Endothelial cell of umbilical vein (primary cell): ENCODE results near the gene PITPNM2. TPM values are rescaled to one million over a fixed set of nuclear protein-coding genes. Genes with fewer than 3 reads are reported as not detected.

Experiments
- BruUV-seq: library from RNA; stranded (reverse); fragments of 400-500 nt; replicated peaks from 2 replicates; lab custom pipeline; 2021; lab: Mats Ljungman, UMichigan
- CTCF ChIA-PET: fragments of 300-600, 350-600 bp; sonication (Branson Sonifier 250); formaldehyde crosslinking; loops from one replicate; lab custom pipeline; 2021; ENCODE audit warnings: antibody characterized with exemption, inconsistent platforms; lab: Charles Lee
- POLR2A ChIA-PET: fragments of 300-600, 350-600 bp; sonication (Branson Sonifier 250); formaldehyde crosslinking; loops from one replicate; lab custom pipeline; 2021; ENCODE audit warnings: antibody characterized with exemption, inconsistent platforms; lab: Charles Lee
- DNase-seq: peaks from one replicate; pipeline ENCODE4 v3.0.0-alpha.2; 2011; ENCODE audit warnings: low read depth, low spot score
- FAIRE-seq: peaks from 2 replicates; lab custom pipeline; 2011; peaks lifted over from hg19 to GRCh38; lab: Jason Lieb, UNC
- H2AFZ ChIP-seq: 2 replicates; pipeline ENCODE4 v1.6.0; 2012; ENCODE audit warnings: low read depth, low read length, control low read depth, inconsistent platforms
- H3K27ac ChIP-seq: 2 replicates; pipeline ENCODE4 v1.5.1; 2011; ENCODE audit warnings: low read depth, mild to moderate bottlenecking, control low read depth, low read length, moderate library complexity; ENCODE audit not compliant: insufficient read depth
- H3K27me3 ChIP-seq, 2 experiments: 2 replicates each; pipeline versions ENCODE4 v1.6.0 to v1.6.1; 2011; ENCODE audit warnings: low read length in 2 of 2, mixed read lengths in 1 of 2; ENCODE audit not compliant: control insufficient read depth in 2 of 2, insufficient read depth in 2 of 2
- H3K36me3 ChIP-seq, 2 experiments: 2 replicates in 1 of 2; 3 replicates in 1 of 2; pipeline ENCODE4 v1.5.1; 2011; ENCODE audit warnings: low read length in 2 of 2, mild to moderate bottlenecking in 1 of 2, moderate library complexity in 1 of 2; ENCODE audit not compliant: control insufficient read depth in 2 of 2, insufficient read depth in 2 of 2; ENCODE audit errors: extremely low read depth in 1 of 2
- H3K4me1 ChIP-seq: 3 replicates; pipeline ENCODE4 v1.5.1; 2011; ENCODE audit warnings: mild to moderate bottlenecking, low read length; ENCODE audit not compliant: control insufficient read depth, insufficient read depth; ENCODE audit errors: extremely low read depth
- H3K4me2 ChIP-seq: 2 replicates; pipeline ENCODE4 v1.6.1; 2011; ENCODE audit warnings: low read length, control low read depth, mixed read lengths; ENCODE audit not compliant: insufficient read depth
- H3K4me3 ChIP-seq, 3 experiments: fragments of 200-600 bp in 1 of 3; sonication (generic), shearing (Covaris generic) in 1 of 3; replicated peaks in 1 of 3; 2 replicates each; pipeline ENCODE4 v1.5.1; 2011 to 2016; ENCODE audit warnings: control low read depth in 3 of 3, low read length in 3 of 3, mild to moderate bottlenecking in 2 of 3, inconsistent platforms in 1 of 3, low read depth in 1 of 3, moderate library complexity in 1 of 3; ENCODE audit not compliant: insufficient read depth in 1 of 3
- H3K79me2 ChIP-seq: 2 replicates; pipeline ENCODE4 v1.6.0; 2012; ENCODE audit warnings: low read length, inconsistent platforms; ENCODE audit not compliant: control insufficient read depth, insufficient read depth
- H3K9ac ChIP-seq: replicated peaks from 2 replicates; pipeline ENCODE3; 2011; ENCODE audit warnings: low read length, control low read depth; ENCODE audit not compliant: insufficient read depth; ENCODE audit errors: extremely low read depth
- H3K9me1 ChIP-seq: replicated peaks from 3 replicates; pipeline ENCODE4 v1.6.0; 2011; ENCODE audit warnings: mild to moderate bottlenecking, low read length; ENCODE audit not compliant: control insufficient read depth, insufficient read depth; ENCODE audit errors: extremely low read depth
- H3K9me3 ChIP-seq: replicated peaks from 2 replicates; pipeline ENCODE4 v1.5.1; 2012; ENCODE audit warnings: low read length, inconsistent platforms; ENCODE audit not compliant: control insufficient read depth, insufficient read depth
- H4K20me1 ChIP-seq: replicated peaks from 2 replicates; pipeline ENCODE3; 2011; ENCODE audit warnings: mild to moderate bottlenecking, low read length; ENCODE audit not compliant: control insufficient read depth, insufficient read depth; ENCODE audit errors: extremely low read depth
- CTCF ChIP-seq, 2 donors: IDR thresholded peaks; 1 replicate in 1 of 2; 2 replicates in 1 of 2; pipeline ENCODE4 v1.5.1; 2011; ENCODE audit warnings: low read length in 2 of 2, mild to moderate bottlenecking in 2 of 2, moderate library complexity in 2 of 2, control low read depth in 1 of 2, inconsistent platforms in 1 of 2, low read depth in 1 of 2; ENCODE audit not compliant: insufficient read depth in 1 of 2; ENCODE audit errors: extremely low read depth in 1 of 2
- JUN ChIP-seq: IDR thresholded peaks from 2 replicates; pipeline ENCODE4 v1.6.1; 2011; ENCODE audit warnings: borderline replicate concordance, low read depth; ENCODE audit not compliant: insufficient read length, insufficient read depth
- MYC ChIP-seq: IDR thresholded peaks from one replicate; pipeline ENCODE4 v1.6.1; 2011; ENCODE audit warnings: mild to moderate bottlenecking, low read depth, low read length
- POLR2AphosphoS5 ChIP-seq: IDR thresholded peaks from 2 replicates; pipeline ENCODE4 v1.6.1; 2012; ENCODE audit warnings: low read depth, mild to moderate bottlenecking, control low read depth, low read length, moderate library complexity; ENCODE audit not compliant: insufficient read depth
- dilution Hi-C: fragments of 300-500 bp; cut with MboI; formaldehyde crosslinking; loops from one replicate; pipeline ENCODE4 v1.15.0; 2019; ENCODE audit warnings: low sequenced_read_pairs; ENCODE audit not compliant: extremely low pct_ligation_motif_present
- intact Hi-C: fragments of 100-400 bp; cut with micrococcal nuclease; formaldehyde crosslinking; loops from one replicate; pipeline ENCODE4 v1.10.0; 2022
- polyA plus RNA-seq, 4 experiments: library from polyadenylated mRNA; depleted of rRNA in 3 of 4; stranded (reverse) in 3 of 4; unstranded in 1 of 4; fragments of >200 nt; gene quantifications; 2 replicates each; pipeline versions ENCODE4 v1.2.1 to v1.2.3, GENCODE V29; 2011 to 2012; ENCODE audit warnings: missing spikeins in 1 of 4
- total RNA-seq: library from RNA; stranded (reverse); gene quantifications from 2 replicates; pipeline ENCODE4 v1.2.3, GENCODE V29; 2021

The PITPNM2 gene
- total and polyA plus RNA-seq, 2 donors (not counting 3 experiments of a cell fraction or from before 2014, with no cell fraction given) = 4.2 to 15.9 TPM

DNA sequence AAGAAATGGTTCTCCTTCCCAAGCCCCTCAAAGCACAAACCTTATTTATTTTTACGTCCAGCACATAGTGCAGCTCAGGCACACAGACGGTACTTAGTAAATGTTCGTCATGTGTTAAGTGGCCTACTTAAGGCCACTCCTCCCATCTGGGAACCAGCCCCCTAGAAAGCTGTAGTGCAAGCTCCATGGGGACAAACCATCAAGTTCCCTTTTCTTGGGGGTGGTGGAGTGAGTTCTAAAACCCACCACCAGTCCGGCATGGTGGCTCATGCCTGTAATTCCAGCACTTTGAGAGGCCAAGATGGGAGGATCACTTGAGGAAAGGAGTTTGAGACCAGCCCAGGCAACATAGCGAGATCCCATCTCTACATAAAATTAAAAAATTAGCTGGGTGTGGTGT lies 49.4 kb downstream of the PITPNM2 start:
- Histone ChIP-seq H3K9ac (no peak overlapping the region), H4K20me1 (no peaks in the 10 kb centered on the region), H3K27ac (no peak overlapping the region), H3K4me2 (no peak overlapping the region), H3K9me1 (no peaks in the 10 kb centered on the region), H3K36me3 (no peaks in the 10 kb centered on the region), H3K9me3 (no peaks in the 10 kb centered on the region), H3K79me2 (no peaks in the 10 kb centered on the region), H2AFZ (no peak overlapping the region), H3K4me1 (peaks cover 18% of the 10 kb centered on the region), H3K27me3 (no peaks in the 10 kb centered on the region), H3K4me3 (no peak overlapping the region)
- dilution Hi-C loops = no loop called here
- no TSS peak for BruUV-seq
- no peak for FAIRE-seq
- TF ChIP-seq JUN (no peak), MYC (no peak), POLR2AphosphoS5 (no peak), CTCF (IDR thresholded peaks at IDR 0.05; ENCODE audit: extremely low read depth in 1 of 2, insufficient read depth in 1 of 2, low read depth in 1 of 2, low read length in 2 of 2) (no peak)
- ChIA-PET CTCF (no interaction called here), POLR2A (no interaction called here)
- no peak for DNase-seq
- intact Hi-C loops = no loop called here

Other genes starting within 250 kb of the PITPNM2 start
- 12.0 and 16.9 TPM in 2 replicates for gene ABCB9, start 184.6 kb downstream of the PITPNM2 start, total RNA-seq
- gene ABCB9, start 184.6 kb downstream of the PITPNM2 start, polyA plus RNA-seq = 11.7 and 14.9 TPM in 2 replicates
- gene OGFOD2, start 175.8 kb downstream of the PITPNM2 start, total RNA-seq = 17.9 and 24.1 TPM in 2 replicates
- 16.8 and 24.6 TPM in 2 replicates for gene OGFOD2, start 175.8 kb downstream of the PITPNM2 start, polyA plus RNA-seq
- gene ARL6IP4, start 170.4 kb downstream of the PITPNM2 start, total RNA-seq = 217 and 226 TPM in 2 replicates
- gene ARL6IP4, start 170.4 kb downstream of the PITPNM2 start, polyA plus RNA-seq = 181 and 193 TPM in 2 replicates
- 42.4 and 55.6 TPM in 2 replicates for gene MPHOSPH9, start 82.1 kb upstream of the PITPNM2 start, total RNA-seq
- gene MPHOSPH9, start 82.1 kb upstream of the PITPNM2 start, polyA plus RNA-seq = 6.4 and 7.8 TPM in 2 replicates
- 12.0 and 14.4 TPM in 2 replicates for gene MTRFR, start 82.3 kb upstream of the PITPNM2 start, total RNA-seq
- gene MTRFR, start 82.3 kb upstream of the PITPNM2 start, polyA plus RNA-seq = 8.8 and 9.1 TPM in 2 replicates
- gene CDK2AP1, start 120.8 kb upstream of the PITPNM2 start, total RNA-seq = 320 and 329 TPM in 2 replicates
- gene CDK2AP1, start 120.8 kb upstream of the PITPNM2 start, polyA plus RNA-seq = 259 and 345 TPM in 2 replicates
- 32.5 and 34.2 TPM in 2 replicates for gene SBNO1, start 213.8 kb upstream of the PITPNM2 start, total RNA-seq
- 3.8 and 4.8 TPM in 2 replicates for gene SBNO1, start 213.8 kb upstream of the PITPNM2 start, polyA plus RNA-seq
- 75.4 and 77.4 TPM in 2 replicates for gene KMT5A, start 233.0 kb upstream of the PITPNM2 start, total RNA-seq
- 22.3 and 26.1 TPM in 2 replicates for gene KMT5A, start 233.0 kb upstream of the PITPNM2 start, polyA plus RNA-seq